Loucy (cell line): ENCODE results near the gene NUP214.

Experiments used
- EZH2phosphoT487 ChIP-seq: fragments of 200-600 bp; IDR thresholded peaks from 2 replicates; pipeline ENCODE4 v1.6.1; 2018; ENCODE audit warnings: antibody characterized with exemption, mild to moderate bottlenecking, moderate library complexity, borderline replicate concordance
- TF ChIP-seq, protein P1 (sequence below): fragments of 200-600 bp; sonication (generic); conservative IDR thresholded peaks from 2 replicates; pipeline ENCODE4 v1.5.1; 2014; ENCODE audit warnings: mild to moderate bottlenecking, antibody characterized with exemption, low read length

DNA sequence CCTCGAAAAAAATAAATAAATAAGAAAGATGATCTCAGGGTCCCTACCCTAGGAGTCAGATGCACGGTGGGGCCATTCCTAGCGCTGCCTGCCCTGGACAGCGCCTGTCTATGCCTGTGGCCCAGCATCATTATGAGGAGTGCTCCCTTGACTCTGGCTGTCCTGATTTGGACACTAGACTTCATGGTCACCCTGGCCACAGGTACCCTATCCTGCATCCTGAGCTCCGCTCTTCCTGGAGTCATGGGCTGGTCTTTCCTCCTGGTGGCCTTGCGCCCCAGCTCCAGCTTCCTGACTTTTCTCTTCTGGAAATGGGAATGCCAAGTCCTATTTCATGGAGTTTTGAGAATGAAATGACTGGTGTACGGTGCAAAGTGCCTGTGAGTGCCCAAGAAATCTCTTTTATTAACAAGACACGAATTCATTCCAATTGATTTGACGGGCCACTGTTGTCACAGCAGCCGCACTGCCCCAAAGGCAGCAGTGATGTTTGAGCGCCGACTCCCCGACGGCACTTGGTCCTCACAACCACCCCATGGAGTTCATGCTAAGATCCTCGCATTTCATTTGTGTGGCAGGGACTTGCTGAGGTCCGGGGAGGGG, 29.6 kb upstream of the NUP214 start:
- TF ChIP-seq, protein P1, sequence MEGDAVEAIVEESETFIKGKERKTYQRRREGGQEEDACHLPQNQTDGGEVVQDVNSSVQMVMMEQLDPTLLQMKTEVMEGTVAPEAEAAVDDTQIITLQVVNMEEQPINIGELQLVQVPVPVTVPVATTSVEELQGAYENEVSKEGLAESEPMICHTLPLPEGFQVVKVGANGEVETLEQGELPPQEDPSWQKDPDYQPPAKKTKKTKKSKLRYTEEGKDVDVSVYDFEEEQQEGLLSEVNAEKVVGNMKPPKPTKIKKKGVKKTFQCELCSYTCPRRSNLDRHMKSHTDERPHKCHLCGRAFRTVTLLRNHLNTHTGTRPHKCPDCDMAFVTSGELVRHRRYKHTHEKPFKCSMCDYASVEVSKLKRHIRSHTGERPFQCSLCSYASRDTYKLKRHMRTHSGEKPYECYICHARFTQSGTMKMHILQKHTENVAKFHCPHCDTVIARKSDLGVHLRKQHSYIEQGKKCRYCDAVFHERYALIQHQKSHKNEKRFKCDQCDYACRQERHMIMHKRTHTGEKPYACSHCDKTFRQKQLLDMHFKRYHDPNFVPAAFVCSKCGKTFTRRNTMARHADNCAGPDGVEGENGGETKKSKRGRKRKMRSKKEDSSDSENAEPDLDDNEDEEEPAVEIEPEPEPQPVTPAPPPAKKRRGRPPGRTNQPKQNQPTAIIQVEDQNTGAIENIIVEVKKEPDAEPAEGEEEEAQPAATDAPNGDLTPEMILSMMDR, result no peak
- TF ChIP-seq EZH2phosphoT487, result no peak
